OCI-LY1 (cell line): ENCODE data around the gene GDF15.

Experiments
- EZH2 ChIP-seq: fragments of 200-600 bp; sonication (generic), shearing (Covaris generic); IDR thresholded peaks from 2 replicates; pipeline ENCODE4 v1.8.0; 2017; ENCODE audit warnings: borderline replicate concordance, mixed run types, mild to moderate bottlenecking, antibody characterized with exemption, low read length, moderate library complexity, mixed read lengths
- TF ChIP-seq, protein P1 (sequence below): fragments of 200-600 bp; sonication (generic), shearing (Covaris generic); IDR thresholded peaks from 2 replicates; pipeline ENCODE4 v1.5.1; 2017; ENCODE audit warnings: mild to moderate bottlenecking, antibody characterized with exemption, low read length, moderate library complexity, mixed read lengths

DNA sequence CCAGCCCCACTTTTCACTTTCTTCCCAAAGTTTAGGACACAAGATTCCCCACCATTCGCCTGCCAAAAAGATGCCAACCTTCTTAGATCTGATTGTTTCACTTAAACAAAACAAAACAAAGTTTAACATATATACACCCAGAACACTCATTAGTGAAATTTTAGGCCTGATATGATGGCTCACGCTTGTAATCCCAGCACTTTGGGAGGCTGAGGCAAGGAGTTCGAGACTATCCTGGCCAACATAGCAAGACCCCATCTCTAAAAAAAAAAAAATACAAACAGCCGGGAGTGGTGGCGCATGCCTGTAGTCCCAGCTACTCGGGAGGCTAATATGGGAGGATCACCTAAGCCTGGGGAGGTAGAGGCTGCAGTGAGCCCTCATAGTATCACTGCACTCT lies 40.7 kb upstream of the GDF15 start:
- no peak for TF ChIP-seq EZH2
- TF ChIP-seq, protein P1, sequence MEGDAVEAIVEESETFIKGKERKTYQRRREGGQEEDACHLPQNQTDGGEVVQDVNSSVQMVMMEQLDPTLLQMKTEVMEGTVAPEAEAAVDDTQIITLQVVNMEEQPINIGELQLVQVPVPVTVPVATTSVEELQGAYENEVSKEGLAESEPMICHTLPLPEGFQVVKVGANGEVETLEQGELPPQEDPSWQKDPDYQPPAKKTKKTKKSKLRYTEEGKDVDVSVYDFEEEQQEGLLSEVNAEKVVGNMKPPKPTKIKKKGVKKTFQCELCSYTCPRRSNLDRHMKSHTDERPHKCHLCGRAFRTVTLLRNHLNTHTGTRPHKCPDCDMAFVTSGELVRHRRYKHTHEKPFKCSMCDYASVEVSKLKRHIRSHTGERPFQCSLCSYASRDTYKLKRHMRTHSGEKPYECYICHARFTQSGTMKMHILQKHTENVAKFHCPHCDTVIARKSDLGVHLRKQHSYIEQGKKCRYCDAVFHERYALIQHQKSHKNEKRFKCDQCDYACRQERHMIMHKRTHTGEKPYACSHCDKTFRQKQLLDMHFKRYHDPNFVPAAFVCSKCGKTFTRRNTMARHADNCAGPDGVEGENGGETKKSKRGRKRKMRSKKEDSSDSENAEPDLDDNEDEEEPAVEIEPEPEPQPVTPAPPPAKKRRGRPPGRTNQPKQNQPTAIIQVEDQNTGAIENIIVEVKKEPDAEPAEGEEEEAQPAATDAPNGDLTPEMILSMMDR, result no peak
